ENCODE results near the gene HPSE2. TPM values are rescaled to one million over a fixed set of nuclear protein-coding genes. Genes with fewer than 3 reads are reported as not detected.

The HPSE2 gene
- total and polyA plus RNA-seq, 2 of the 8 experiments (the other 6 are each of a cell fraction or from before 2014, with no cell fraction given), result 0.41 to 0.58 TPM

DNA sequence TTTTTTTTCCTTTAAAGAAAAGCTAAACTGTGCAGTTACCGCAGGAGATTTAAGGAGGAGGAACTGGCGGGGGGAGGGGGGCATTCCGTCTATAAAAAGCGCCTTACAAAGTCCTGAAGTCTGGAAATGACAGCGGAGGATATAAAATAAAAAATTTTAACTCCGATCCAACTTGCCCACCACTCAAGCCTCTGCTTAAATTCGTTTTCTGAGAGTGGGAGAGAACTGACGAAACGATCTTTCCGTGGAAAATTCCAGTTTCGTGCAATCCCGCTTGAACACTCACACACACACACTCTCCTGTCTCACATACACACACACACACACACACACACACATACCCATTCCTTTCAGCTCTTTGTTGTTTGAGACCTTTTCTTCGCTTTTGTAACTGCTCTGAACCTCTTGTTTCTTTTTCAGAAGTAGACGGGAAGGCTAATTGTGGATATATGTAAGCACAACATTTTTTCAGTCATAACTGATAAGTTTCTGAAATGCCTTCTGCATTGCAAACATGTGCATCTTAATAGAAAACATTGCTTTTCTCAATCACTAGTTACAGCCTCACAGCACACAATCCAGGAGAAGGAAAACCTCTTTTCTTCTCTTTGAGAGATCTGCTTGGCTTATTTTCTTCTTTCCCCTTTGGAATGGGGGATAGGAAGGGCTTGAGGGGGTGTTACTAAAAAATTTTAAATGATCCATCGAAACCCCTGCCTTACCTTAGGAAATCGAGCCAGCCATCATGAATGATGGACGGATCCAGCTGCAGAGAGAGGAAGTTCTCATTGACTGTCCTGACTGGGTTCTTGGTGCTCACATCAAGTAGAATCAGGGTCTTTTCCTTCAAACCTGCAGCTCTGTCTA is 628 bp downstream of the HPSE2 start:
- Histone ChIP-seq H3K4me1 (replicated peaks in 1 of 4; ENCODE audit: control insufficient read depth in 3 of 4, insufficient read depth in 4 of 4, low read length in 3 of 4) (peaks cover 8 to 35% (median 15%) of the 10 kb centered on the region in 4 experiments; a peak in 6 of 7 replicates), H4K5ac (ENCODE audit: insufficient read length, low read depth, low read length) (no peak overlapping the region), H3K9me3 (ENCODE audit: insufficient read depth in 2 of 2, low read depth in 1 of 2, low read length in 1 of 2) (no peaks in the 10 kb centered on the region), H2AFZ (ENCODE audit: low read length) (peak overlapping the region; percentile 35; the same call in 1 of the 2 replicates), H2BK120ac (replicated peaks; ENCODE audit: low read depth, low read length) (no peak overlapping the region), H2BK15ac (ENCODE audit: low read length) (no peak overlapping the region), H4K91ac (replicated peaks; ENCODE audit: insufficient read length, low read length) (no peak overlapping the region), H3K4ac (replicated peaks; ENCODE audit: insufficient read length, low read depth, low read length) (no peak overlapping the region), H3K4me2 (ENCODE audit: insufficient read depth in 1 of 2, low read depth in 2 of 2, low read length in 2 of 2) (peak overlapping the region; percentile 97 to 99), H4K8ac (ENCODE audit: extremely low read depth, insufficient read depth, low read length) (no peak overlapping the region), H2BK12ac (ENCODE audit: low read depth, low read length) (no peak overlapping the region), H3K56ac (replicated peaks; ENCODE audit: insufficient read length, low read depth, low read length) (no peak overlapping the region), H3K79me2 (ENCODE audit: control insufficient read depth in 1 of 2, insufficient read depth in 2 of 2, low read length in 2 of 2) (no peaks in the 10 kb centered on the region), H2AK5ac (ENCODE audit: low read depth, low read length) (no peak overlapping the region), H3K79me1 (ENCODE audit: low read depth, low read length) (no peaks in the 10 kb centered on the region), H4K20me1 (replicated peaks in 1 of 2; ENCODE audit: control insufficient read depth in 1 of 2, insufficient read depth in 2 of 2, low read length in 2 of 2) (no peaks in the 10 kb centered on the region), H3K14ac (ENCODE audit: insufficient read length) (no peak overlapping the region), H3K27me3 (replicated peaks in 1 of 4; ENCODE audit: control insufficient read depth in 3 of 4, extremely low read depth in 1 of 4, insufficient read depth in 3 of 4, low read length in 3 of 4) (peaks cover 38 to 84% (median 72%) of the 10 kb centered on the region in 4 experiments), H3K27ac (ENCODE audit: low read depth, low read length) (no peak overlapping the region), H3K36me3 (ENCODE audit: control insufficient read depth in 2 of 4, insufficient read depth in 4 of 4, low read length in 3 of 4) (no peaks in the 10 kb centered on the region), H3K9ac (replicated peaks in 1 of 4; ENCODE audit: extremely low read depth in 1 of 4, low read depth in 3 of 4, low read length in 3 of 4) (0 out of 7 replicates have a peak overlapping the region, but pooled peaks of 1 of the 4 experiments have one; percentile 27), H3K23ac (ENCODE audit: insufficient read length) (no peak overlapping the region), H3K18ac (ENCODE audit: extremely low read depth, low read length) (0 out of 2 replicates have a peak overlapping the region, but pooled peaks have one; percentile 1), H3K4me3 (ENCODE audit: extremely low read depth in 1 of 4, insufficient read depth in 2 of 4, low read depth in 3 of 4, low read length in 4 of 4) (peak overlapping the region; percentile 47 to 66 (median 60); a peak in 7 of 8 replicates), H2BK20ac (ENCODE audit: low read length) (no peak overlapping the region), H3K23me2 (ENCODE audit: low read depth, low read length) (peaks cover 32% of the 10 kb centered on the region), H2BK5ac (ENCODE audit: low read depth, low read length) (no peak overlapping the region)
- ChIA-PET POLR2A (ENCODE audit: partially characterized antibody) (no interaction called here), CTCF (ENCODE audit: partially characterized antibody) (no interaction called here)
- DNase-seq (ENCODE audit: low read depth in 1 of 2, low spot score in 2 of 2) (no peak), FAIRE-seq (no peak)
- WGBS, 2 experiments (ENCODE audit: extremely low coverage in 1 of 2, insufficient coverage in 1 of 2, insufficient read length in 1 of 2, insufficient replicate concordance in 2 of 2, low coverage in 1 of 2, low lambda C conversion rate in 2 of 2, missing lambda C conversion rate in 1 of 2), result 0% methylated on average over 17 of the region's 17 CpGs; no CpG with 5 or more reads in 1 of the 2 experiments
- no peak for TF ChIP-seq FOSL1 (IDR thresholded peaks at IDR 0.05; ENCODE audit: insufficient read depth, low read depth, low read length)
- no peak for TF ChIP-seq MAFK (IDR thresholded peaks at IDR 0.05; ENCODE audit: low read depth, low read length)
- TF ChIP-seq PHF8 (conservative IDR thresholded peaks at IDR 0.05; ENCODE audit: low read depth, low read length), result no peak
- no peak for TF ChIP-seq POLR2A (IDR thresholded peaks at IDR 0.05; ENCODE audit: control extremely low read depth in 1 of 2, low read depth in 2 of 2, low read length in 2 of 2)
- no peak for TF ChIP-seq EGR1 (IDR thresholded peaks at IDR 0.05; ENCODE audit: borderline replicate concordance, low read depth, low read length)
- TF ChIP-seq RAD21 (IDR thresholded peaks at IDR 0.05 in 1 of 2, conservative IDR thresholded peaks at IDR 0.05 in 1 of 2; ENCODE audit: low read depth in 2 of 2, low read length in 2 of 2), result no peak
- no peak for TF ChIP-seq TBP (IDR thresholded peaks at IDR 0.05; ENCODE audit: low read depth, low read length)
- no peak for TF ChIP-seq KDM5A (IDR thresholded peaks at IDR 0.05; ENCODE audit: low read length)

Measured in H1 (cell line).